NCI-H1092 treated with DMSO at 0.1 percent for 48 hours (cell line): ENCODE data around the gene DAPK2.
"Not testable (repeated sequence)": the region's sequence is repeated elsewhere in the genome, so short reads cannot be mapped to it uniquely, and the experiment has no call there.

Experiments used
- DNase-seq: peaks from one replicate; lab custom pipeline; 2025; lab: John Stamatoyannopoulos, UW

Gene DAPK2

DNA sequence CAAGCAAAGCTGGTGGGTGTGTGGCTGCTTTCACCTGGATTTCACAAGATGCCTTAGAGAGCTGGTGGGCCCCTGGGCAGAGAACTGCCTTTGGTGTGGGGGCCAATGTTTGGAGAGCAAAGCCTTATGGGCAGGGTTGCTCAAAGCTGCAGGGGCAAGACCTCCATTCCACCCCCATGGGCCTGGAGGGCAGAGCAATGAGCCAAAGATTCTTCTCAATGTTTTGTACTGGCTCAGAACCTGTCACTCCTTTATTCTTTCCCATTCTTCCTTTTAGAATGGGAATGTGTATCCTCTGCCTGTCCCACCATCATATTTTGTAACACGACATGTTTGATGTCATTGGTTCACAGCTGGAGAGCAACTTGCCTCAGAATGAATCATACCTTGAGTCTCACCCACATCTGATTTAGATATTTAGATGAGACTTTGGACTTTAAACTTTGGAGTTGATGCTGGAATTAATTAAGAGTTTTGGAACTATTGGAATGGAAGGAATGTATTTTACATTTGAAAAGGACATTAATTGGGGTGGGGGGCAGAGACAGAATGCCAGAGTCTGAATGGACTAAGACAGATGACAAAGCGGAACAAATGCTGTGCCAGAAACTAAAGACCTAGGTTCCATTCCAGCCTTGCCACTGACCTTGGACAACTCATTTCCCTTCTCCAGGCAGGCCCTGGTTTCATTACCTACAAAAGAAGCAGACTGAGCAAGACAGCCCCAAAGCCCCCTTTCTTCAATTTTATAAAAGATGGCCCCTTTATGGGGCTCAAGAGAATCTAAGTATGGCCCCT lies 72.9 kb downstream of the DAPK2 start:
- no peak for DNase-seq

DNA sequence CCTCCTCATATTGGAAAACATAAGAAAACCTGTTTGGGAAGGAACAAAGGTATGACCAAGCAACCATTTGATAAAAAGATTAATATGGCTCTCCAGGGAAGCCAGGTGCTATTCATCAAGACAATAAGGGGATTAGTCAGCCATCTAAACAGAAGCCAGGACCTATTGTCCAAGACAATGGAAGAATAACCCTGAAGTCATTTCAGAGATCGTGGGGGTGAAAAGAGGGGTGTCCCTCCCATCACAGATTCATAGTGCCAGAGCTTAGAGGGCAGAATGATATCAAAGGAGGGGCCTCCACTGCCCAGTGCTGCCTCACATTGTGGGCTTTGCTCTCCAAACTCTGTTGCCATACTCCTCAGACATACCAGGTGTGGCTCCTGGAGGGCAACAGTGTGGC lies 73.5 kb downstream of the DAPK2 start:
- no peak for DNase-seq

DNA sequence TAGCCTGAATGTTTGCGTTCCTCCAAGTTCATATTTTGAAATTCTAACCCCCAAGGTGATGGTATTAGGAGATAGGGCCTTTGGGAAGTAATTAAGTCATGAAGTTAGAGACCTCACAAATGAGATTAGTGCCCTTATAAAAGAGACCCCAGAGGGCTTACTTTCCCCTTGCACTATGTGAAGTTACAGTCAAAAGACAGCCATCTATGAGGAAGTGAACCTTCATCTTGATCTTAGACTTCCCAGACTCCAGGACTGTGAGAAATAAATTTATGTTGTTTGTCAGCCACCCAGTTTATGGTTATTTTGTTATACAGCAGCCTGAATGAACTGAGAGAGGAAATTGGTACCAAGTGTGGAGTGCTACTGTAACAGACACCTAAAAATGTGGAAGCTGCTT lies 74.4 kb downstream of the DAPK2 start:
- DNase-seq = no peak

DNA sequence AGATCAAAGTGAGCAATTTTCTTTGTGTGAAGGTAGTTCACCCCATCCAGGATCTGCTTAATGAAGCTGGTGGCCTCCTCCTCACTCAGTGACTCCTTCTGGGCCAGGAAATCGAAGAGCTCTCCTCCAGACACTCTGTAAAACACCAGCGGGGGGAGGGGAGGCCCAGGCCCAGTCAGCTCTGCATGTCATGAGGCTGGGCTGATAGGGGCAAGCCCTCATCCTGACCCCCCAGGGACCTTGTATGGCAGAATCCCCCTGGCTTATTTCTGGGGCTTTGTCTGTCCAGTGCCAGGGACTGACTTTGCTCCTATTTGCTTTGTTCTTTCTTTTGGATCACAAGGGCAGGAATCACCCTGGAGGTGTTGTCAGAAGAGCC lies 74.9 kb downstream of the DAPK2 start:
- DNase-seq = no peak

DNA sequence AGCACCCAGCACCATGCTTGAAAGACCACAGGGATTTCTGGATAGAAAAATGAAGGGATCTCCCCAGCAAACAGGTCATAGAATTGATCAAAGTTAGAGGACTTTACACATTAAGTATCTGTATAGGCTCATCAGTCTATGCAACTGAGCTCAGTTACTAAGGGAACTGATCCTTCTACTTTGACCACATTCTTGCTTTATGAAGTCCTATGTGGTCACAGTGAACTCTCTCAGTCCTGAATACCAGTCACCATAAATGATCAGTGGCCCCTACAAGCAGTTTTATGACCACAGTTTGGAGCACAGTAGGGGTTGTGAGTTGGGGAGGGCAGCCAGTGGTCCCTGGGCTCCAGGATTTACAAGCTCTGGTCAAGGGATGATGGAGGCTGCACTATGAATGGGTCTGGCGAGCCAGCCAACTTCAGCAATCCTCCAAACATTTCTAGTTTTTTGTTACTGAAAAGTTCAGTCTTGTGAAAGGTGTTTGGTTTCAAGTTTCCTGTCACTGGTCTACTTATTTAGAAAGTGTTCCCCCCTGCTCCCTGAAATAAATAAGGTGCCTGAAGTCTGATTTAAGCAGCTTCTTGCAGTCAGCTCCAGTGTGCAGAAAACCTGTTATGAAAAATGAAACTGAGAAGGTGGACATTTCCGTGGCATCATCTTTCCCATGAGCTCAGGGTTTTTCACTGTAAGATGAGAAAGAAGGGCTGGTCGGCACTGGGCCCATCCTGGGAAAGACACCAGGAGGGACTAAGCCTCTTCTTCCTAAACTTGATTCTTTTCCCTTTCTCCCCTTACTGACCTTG lies 75.5 kb downstream of the DAPK2 start:
- DNase-seq = no peak

DNA sequence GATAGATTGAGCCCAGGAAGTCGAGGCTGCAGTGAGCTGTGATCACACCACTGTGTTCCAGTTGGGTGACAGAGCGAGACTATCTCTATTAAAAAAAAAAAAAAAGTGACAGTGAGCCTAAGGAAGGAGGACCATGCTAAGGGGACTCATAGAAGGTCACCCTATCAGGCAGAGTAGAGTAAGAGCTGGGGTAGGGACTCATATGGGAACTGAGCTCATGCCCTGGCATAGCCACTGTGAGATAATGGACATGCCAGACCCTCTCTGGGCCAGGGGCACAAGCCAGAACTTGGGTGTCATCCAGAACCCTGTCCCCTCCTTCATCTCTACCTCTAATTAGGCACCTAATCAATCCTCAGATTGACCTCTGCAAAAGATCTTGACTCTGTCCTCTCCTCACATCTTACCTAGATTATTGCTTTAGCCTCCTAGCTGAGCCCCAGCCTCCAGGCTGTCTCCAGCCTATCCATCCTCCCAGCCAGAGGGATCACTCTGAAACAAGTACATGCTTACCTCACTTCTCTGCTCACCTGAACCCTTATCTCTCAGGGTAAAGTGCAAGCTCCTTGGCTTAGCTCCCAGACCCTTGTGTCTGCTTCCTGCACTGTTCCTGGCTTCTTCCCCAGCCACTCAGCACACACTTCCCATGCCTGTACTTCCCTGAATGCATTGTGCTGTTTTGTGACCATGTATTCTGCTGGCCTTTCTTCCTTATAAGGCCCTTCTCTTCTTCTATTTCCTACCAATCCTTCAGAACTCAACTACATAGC lies 76.4 kb downstream of the DAPK2 start:
- DNase-seq = no peak

DNA sequence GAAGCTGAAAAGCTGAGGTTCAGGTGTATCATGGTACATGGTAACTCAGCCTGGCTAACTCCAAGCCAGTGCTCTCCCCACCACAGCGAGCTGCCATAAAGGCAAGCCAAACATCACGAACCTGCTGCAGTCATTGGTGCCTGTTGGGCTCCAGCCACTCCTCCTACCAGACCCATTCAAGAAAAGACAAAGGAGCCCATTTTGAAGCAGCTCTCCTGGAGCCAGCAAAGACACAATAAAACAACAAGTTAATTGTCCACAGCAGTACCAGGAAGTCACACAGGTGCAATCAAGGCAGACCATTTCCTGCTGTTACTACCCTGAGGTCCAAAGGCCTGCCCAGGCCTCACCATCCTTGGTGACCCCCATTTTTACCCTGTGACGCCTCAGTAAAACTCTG lies 77.6 kb downstream of the DAPK2 start:
- no peak for DNase-seq

DNA sequence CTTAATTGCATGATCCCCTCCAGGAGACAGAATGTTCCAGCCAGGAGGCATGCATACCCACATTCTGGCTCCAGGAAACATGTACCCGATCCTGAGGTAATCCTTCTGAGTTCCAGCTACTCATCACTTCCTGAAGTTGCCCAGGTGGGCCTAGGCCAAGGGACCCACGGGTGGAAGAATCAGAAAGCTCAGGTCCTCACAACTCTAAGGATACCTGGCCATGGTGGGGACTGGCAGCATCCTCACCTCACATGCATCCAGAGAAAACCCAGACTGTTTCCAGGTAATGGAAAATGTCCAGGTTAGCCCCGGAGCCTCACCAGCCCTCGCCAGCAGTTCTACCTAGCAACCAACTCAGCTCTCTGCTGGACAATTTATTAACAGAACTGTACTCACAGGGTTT lies 78.2 kb downstream of the DAPK2 start:
- DNase-seq = no peak

DNA sequence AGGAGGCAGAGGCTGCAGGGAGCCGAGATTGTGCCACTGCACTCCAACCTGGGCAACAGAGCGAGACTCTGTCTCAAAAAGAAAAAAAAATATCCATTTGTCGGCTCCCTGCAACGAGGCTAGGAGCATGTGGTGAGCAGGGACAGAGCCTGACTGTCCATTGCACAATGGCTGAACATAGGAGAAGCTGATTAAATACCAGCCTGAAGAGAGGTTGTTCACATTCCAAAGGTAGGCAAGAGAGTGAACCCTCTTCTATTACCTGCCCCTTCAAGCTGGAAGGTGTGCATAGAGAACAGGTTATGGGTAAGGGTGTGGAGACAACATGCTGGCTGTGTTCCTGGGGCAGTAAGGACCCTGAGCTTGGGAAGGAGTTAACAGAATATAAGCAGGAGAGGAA lies 78.7 kb downstream of the DAPK2 start:
- DNase-seq = no peak

DNA sequence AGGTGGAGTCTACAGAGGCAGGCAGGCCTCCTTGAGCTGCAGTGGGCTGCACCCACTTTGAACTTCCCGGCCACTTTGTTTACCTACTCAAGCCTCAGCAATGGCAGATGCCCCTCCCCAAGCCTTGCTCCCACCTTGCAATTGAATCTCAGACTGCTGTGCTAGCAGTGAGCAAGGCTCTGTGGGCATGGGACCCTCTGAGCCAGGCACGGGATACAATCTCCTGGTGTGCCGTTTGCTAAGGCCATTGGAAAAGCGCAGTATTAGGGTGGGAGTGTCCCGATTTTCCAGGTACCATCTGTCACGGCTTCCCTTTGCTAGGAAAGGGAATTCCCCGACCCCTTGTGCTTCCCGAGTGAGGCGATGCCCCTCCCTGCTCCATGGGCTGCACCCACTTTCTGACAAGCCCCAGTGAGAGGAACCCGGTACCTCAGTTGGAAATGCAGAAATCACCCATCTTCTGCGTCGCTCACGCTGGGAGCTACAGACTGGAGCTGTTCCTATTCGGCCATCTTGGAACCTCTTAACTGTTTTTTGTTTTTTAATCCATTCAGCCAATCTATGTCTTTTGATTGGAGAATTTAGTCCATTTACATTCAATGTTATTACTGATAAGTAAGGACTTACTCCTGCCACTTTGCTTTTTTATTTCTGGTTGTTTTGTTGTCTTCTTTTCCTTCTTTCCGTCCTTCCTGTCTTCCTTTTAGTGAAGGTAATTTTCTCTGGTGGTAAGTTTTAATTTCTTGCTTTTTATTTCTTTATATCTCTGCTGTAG lies 83.2 kb downstream of the DAPK2 start:
- not testable (repeated sequence) for DNase-seq

DNA sequence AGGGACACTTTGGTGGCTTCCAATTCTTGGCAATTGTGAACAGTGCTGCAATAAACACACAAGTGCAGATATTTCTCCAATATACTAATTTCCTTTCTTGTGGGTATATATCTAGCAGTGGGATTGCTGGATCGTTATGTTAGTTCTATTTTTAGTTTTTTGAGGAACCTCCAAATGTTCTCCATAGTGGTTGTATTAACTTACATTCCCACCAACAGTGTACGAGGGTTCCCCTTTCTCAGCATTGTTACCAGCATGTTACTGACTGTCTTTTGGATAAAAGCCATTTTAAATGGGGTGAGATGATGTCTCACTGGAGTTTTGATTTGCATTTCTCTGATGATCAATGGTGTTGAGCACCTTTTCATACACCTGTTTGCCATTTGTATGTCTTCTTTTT lies 92.8 kb downstream of the DAPK2 start:
- no peak for DNase-seq

DNA sequence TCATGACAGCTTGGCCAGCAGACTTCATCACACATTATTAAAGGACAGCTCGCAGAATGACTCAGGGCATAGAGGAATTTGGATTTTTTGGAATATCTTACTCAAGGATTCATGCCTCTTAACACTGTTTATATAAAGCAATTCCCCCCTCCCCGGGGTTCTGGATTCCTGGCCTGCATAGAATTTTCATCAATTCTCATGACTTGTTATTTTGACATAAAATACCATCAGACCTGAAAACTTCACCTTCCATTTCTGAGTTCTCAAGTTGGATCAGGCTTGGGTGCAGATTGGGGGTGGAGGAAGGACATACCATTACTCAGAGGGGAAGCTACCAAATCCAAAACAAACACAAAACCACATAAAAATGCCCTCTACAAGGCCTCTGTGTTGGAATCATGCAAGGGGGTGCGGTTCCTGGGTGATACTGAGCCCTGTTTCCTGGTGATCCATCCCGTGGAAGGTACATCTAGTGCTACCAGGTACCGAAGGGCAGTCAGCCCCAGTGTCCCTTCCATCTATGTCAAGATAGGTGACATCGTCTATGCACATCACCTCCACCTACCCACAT lies 95.3 kb downstream of the DAPK2 start:
- no peak for DNase-seq

DNA sequence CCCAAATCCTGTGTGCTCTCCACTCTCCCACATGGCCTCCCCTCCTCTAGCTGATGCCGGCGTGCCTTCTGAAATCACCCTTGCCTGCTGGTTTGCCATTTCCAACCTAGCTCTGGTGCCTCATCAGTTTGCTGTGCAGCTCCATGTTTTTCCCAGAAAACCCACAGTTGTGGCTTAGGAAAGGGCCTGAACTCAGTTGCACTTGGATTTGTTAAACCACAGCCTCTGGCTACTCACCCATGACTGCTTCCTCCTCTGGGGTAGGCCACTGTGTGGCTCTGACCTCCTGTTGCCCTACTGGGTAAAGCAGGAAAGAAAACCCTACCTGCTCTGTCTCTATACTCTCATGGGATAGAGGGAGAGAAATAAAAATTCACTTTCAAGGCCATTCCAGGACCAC lies 97.3 kb downstream of the DAPK2 start:
- no peak for DNase-seq

DNA sequence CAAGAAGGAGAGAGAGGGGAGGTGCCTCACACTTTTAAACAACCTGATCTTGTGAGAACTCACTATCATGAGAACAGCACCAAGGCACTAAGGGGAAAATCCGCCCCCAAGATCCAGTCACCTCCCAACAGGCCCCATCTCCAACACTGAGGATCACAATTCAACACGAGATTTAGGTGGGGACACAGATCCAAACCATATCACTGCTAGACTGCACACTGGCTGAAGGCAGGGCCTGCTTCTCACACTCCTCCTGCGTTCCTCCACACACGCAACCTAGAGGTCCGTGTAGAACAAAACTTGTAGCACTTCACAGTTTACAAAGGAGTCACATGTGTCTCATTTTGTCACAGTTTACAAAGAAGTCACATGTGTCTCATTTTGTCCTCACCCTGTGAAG lies 97.8 kb downstream of the DAPK2 start:
- no peak for DNase-seq

DNA sequence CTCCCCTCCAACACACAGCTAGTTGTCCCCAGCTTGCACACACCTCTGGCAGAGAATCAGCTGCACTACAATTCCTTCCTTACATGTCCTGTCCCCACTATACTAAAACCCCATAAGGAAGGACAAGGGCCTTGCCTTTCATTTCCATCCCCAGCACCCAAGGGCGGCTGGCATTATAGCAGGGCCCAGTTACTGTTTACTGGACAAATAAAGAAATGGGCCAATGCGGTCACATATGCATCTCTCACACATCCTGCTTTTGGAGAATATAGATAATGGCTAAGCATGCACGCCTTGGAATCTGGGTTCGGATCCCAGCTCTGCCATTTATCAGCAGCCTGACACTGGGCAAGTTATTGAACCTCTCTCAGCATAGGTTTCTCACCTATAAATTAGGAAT lies 99.1 kb downstream of the DAPK2 start:
- DNase-seq = no peak

DNA sequence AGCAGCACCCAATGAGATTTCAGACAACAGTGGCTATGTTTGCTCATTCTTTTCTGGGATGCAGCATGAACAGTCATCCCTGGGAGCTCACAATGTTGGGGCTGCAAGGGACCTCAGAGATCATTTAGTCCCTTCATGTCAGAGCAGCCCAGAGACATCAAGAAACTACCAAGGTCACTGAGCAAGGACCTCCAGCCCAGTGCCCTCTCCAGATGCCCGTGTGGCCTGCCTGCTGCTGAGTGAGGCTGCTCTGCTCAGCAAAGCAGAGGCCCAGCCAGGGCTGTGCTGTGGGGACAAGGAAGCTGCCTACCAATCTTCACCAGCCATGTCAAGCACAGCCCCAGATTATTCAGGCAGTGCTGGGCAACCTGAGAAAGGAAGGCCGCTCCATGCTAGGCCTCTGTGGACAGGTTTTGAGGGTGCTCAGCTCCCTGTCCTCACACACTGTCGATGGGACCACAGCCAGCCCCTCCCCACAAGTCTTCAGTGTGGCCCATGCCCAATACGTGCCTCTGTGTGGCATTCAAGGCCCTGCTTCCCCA lies 99.7 kb downstream of the DAPK2 start:
- DNase-seq = no peak

DNA sequence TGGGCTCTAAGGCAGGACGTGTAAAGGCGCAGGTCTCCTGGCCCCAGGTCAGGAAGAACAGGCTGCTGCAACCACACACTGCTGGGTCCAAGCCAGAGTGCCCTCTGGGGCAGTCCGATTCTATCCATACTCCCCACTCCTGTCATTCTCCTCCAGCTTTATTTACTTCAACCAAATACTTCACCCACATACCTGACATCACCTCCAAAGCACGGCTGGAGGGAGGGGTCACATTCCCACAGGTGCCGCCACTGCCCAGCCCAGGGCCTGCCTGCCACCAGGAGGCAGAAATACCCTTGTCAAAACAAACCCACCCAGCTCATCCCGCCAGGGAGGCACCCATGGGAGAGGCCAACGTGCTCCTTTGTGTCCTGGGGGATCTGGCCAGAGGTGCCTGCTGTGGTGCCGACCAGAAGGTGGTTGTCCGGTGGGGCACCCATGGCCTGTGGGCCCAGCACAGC lies 100.4 kb downstream of the DAPK2 start:
- no peak for DNase-seq

DNA sequence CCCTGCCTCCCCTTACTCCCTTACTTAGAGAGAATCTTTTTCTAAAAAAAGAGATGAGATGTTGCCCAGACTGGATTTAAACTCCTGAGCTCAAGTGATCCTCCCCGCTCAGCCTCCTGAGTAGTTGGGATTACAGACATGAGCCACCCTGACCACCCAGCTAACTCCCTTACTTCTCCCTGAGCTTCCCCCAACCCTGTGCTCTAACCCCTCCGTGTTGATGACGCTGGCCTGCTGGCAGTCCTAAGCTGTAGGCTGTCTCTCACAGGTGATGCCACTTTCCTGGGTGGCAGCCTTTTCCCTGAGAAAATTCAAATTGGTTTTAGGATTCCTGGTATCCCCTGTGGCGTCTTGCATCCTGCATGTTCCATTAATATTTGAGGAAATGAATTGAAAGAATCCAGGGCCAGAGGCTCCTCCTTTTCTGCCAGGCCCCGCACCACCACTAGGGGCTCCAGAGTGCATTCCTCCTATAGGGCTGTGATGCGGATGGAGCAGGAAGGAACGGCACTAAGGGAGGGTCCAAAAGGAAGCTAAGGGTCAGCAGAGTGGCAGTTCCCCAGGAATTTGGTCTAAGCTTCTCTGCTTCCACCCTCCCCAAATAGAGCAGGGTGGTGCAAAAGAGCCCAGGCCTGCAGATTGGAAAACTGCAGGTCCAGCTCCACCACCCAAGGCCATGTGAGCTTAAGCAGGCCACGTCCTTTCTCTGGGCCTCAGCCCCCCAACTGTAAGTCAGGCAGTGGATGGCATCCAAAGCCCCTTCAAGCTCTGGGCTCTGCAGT lies 101.1 kb downstream of the DAPK2 start:
- DNase-seq = peak; percentile 35

DNA sequence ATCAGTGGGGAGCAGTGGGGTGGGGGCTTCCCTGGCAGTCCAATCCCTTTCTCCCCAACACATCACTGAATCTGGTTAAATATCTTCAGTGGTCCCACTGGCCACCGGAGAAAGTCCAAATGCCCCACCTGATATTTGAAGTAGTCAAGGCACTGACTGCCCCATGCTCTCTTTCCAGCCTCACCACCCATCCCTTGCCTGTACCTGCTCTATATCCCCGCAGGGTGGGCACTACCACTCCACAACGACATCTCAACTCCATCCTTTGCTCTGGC lies 101.7 kb downstream of the DAPK2 start:
- no peak for DNase-seq

DNA sequence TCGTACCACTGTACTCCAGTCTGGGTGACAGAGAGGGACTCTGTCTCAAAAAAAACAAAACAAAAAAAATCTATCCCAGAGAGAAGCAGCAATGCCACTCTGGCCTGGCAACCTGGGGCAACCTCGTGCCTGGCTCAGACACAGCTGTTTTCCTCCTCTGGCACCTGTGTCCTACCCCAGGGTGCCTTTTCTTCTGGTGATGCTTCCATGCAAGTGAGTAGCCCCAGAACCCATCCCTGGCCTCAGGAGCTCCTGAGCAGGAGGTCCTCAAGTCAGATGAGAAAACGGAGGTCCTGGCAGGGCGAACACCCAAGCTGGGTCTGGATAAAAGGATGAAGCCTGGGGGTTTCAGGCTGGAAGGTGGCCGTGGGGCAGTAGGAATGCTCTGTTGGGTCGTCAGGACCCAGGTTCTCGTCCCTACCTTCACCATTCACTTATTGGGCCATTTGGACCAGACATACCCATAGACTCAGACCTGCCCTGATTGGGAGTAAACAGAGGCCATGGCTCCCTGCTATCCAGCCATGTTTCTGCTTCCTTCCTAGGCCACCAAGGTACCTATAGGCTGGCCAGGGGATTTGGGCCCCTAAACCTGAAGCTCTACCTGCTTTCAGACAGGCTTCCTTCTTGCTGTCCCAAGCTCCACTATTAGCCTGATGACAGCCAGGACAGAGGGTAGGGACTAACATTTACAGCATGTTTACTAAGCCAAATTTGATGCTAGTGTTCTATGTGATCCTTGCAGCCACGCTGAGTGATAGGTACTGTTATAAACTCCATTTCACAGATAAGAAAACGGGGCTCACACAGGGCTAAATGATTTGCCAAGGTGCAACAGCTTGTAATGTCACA lies 102.2 kb downstream of the DAPK2 start:
- no peak for DNase-seq
